ENCODE results near the gene PTGDR2.

The PTGDR2 gene

GRCh38 chr11:60874421-60875365 is 18.9 kb upstream of the PTGDR2 start:
- no peak for DNase-seq

DNA sequence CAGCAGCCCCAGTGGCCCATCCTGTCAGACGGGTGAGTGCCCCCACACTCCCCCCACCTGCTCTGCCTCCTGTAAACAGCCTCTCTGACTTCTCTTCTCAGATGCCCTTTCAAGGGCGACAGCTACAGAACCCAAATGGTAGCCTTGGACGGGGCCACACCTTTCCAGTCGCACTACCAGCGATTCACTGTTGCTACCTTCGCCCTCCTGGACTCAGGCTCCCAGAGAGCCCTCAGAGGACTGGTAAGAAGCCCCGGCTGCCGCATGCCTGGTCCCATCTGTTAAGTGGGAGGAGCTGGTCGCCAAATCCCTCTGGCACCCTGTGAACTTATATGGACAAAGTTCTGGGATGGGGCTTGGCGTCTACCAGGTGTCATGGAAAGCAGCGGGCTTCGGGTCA is 17.8 kb upstream of the PTGDR2 start:
- no peak for DNase-seq

DNA sequence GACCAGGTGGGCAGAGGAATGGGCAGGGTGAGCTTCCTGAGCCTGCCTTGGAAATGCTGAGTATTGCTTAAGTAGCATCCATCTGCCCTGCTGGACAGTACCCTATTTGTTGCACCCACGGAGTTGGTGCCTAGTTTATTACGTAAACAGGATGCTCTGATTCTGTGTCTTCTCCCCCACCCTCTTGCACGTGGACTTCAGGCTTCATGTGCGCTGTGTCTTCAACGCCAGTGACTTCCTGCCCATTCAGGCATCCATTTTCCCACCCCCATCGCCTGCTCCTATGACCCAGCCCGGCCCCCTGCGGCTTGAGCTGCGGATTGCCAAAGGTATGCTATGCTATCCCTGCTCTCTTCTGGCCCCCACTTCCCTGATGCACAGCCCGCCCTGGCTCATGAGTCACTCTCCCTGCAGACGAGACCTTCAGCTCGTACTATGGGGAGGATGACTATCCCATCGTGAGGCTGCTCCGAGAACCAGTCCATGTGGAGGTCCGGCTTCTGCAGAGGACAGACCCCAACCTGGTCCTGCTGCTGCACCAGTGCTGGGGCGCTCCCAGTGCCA is 17.3 kb upstream of the PTGDR2 start:
- no peak for DNase-seq

GRCh38 chr11:60872124-60872960 is 16.6 kb upstream of the PTGDR2 start:
- no peak for DNase-seq

DNA sequence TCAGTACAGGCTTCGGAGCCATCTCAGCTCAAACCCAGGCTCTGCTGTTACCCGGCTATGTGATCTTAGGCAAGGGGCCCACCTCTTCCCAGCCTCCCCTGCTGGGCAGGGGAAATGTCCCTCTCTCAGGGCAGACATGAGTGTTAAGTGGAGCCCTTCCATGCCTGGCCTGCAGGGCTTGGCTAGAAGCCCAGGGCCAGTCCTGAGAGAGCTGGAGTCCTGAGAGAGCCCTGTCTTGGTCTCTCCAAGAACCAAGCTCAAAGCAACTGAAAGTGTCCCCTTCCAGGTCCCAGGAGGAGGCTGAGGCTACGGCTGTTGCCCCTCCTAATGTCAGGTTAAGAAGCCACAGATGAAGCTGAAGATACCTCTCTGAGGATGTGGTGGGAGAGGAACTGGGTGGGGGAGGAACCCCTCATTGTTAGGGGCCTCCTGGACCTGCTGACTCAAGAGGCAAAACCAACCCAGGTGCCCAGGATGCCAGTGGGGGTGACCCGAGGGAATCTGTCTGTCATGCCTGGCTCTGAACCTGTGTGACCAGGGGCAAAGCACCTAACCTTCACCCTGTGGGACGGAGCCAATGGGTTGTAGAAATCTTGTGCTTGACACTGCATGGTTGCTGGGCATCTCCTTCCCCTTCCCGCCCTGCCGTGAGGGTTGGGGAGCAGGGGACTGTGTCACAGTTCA is 15.8 kb upstream of the PTGDR2 start:
- no peak for DNase-seq

GRCh38 chr11:60870733-60871377 is 15.1 kb upstream of the PTGDR2 start:
- DNase-seq: no peak

GRCh38 chr11:60870276-60870675 is 14.5 kb upstream of the PTGDR2 start:
- DNase-seq: peak; percentile 57

DNA sequence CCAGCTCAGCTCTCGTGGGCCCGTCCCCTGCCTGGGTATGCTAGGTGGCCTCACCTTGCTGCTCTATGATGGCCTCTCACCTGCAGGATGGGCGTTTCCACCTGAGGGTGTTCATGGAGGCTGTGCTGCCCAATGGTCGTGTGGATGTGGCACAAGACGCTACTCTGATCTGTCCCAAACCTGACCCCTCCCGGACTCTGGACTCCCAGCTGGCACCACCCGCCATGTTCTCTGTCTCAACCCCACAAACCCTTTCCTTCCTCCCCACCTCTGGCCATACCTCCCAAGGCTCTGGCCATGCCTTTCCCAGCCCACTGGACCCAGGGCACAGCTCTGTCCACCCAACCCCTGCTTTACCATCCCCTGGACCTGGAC is 13.7 kb upstream of the PTGDR2 start:
- DNase-seq: no peak

- no peak for DNase-seq
Measured at GRCh38 chr11:60868682-60869450, 13.1 kb upstream of the PTGDR2 start.

DNA sequence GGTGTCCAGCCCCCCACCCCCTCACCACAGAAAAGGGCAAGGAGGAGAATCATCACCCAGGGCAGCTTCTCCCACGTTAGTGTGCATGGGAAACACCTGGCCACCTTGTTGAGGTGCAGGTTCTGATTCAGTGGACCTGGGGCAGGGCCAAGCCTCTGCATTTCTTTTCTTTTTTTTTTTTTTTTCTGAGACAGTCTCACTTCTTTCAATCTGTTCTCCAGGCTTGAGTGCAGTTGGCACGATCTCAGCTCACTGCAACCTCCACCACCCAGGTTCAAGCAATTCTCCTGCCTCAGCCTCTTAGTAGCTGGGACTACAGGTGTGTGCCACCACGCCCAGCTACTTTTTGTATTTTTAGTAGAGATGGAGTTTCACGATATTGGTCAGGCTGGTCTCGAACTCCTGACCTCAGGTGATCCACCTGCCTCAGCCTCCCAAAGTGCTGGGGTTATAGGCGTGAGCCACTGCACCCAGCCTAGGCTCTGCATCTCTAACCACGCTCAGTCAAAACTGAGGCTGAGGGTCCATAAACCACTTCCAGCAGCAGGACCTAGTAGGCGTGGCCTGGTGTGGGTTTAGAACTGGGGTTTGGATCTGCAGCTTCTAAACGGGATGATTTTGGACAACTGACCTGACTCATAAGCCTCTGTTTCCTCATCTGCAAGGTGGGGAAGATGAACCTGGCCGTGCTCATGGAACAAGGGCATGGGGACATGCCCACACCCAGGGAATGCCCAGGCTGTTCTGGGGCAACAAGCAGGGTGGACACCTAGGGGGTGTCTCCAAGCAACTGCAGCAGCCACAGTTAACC is 12.3 kb upstream of the PTGDR2 start:
- no peak for DNase-seq

GRCh38 chr11:60866911-60867870 is 11.4 kb upstream of the PTGDR2 start, which contains the start of gene ZP1:
Gene ZP1, plus strand, starts transcription at chr11:60867542. Its CDS starts 20 bp downstream, at chr11:60867562.
- peak; percentile 92 for DNase-seq

GRCh38 chr11:60864856-60865513 is 9.2 kb upstream of the PTGDR2 start:
- no peak for DNase-seq

DNA sequence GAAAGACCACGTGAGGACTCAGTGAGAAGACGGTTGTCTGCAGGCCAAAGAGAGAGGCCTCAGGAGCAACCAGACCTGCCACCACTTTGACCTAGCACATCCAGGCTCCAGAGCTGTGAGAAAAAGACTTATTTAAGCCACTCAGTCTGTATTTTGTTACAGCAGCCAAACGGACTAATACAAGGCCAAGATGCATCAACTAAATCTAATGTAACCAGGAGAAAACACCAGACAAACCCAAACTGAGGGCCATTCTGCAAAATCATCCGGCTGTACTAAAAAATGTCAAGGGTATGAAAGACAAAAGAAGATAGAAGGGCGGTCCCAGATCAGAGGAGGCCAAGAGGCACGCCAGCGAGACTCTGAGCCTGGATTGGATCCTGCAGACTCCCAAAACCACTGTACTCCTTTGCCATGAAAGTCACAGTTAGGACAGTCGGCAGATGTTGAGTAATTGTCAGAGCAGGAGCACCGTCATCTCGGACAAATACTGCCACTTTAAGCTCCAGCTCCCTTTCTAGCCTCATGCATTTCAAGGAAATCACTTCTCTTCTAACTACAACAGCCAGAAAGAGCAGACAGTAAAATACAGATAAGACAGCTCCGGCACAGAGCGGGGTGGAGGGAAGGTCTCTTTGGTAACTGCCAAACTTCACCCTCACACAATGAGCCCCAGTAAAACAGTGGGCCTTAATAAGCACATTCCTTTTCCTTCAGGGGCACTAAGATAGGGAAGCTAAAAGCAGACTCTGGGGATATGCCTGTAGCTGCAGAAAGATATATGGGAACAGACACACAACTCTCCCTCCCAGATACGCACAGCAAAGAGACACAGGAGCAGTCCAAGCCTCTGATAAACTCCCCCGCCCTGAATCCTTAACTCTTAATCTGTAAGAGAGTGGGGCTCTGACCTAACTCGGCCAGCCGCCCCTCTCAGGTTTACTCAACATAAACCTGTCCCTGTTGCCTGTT is 8.1 kb upstream of the PTGDR2 start:
- no peak for DNase-seq

- no peak for DNase-seq
Measured at GRCh38 chr11:60862171-60862570, 6.4 kb upstream of the PTGDR2 start.

GRCh38 chr11:60860943-60861342 is 5.2 kb upstream of the PTGDR2 start:
- no peak for DNase-seq

DNA sequence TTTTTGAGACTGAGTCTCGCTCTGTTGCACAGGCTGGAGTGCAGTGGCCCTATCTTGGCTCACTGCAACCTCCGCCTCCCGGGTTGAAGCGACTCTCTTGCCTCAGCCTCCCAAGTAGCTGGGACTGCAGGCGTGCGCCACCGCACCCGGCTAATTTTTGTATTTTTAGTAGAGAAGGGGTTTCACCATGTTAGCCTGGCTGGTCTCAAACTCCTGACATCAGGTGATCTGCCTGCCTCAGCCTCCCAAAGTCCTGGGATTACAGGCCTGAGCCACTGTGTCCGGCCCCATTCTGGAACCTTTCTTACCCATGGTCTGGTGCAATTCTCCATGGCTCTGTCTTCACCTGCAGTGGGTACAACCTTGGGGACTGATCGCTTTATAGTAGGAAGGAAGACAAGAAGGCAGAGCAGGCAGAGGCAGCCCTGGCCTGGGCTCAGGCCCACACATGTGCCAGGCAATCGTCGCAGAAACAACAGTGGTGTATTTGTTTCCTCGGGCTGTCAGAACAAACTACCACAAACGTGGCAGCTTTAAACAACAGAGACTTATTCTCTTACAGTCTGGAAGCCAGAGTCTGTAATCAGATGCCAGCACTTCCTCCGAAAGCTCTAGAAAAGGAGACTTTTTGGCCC is 4.0 kb upstream of the PTGDR2 start:
- DNase-seq: no peak

All from NCI-H2029 (cell line).